ENCODE measurements around the gene JAK1.

Gene JAK1

DNA sequence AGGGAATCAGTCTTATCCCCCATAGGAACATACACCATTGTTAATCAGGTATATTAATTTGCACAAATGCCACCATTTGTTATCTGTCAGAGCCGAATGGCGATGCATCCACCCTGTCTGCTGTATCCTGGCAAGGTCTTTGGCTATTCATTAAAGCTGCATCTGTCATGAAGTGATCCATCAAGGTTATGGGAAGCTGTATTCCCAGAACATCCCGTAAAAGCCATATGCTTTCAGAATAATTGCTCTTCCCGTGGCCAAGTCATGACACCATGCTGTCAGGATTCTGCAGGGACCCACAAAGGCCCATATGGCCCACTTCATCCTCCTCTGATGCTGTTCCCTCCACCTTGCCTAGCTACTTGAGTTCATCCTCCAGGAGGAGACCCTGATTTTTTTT is 117.5 kb downstream of the JAK1 start:
- no peak for TF ChIP-seq CTCF (IDR thresholded peaks at IDR 0.05; ENCODE audit: extremely low read depth, missing control alignments)
- DNase-seq (ENCODE audit: low spot score) = no peak

DNA sequence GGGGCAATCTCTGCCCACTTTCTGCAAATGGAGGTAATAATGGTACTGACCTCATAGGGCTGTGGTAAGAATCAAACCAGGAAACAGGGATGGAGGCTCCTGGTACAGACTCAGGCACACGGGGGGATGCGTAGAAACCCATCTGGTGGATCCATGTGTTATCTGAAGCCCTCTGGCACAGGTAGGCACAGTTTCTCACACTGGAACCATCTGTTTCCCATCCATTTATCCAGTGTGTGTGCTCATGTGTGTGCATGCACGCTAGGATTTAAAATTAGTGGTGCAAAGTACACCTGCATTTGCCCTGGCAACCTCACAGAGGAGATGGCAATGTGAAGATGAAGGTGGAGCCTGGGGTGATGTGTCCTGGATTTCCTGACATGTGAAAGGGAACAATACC is 118.2 kb downstream of the JAK1 start:
- DNase-seq (ENCODE audit: low spot score) = no peak
- TF ChIP-seq CTCF (IDR thresholded peaks at IDR 0.05; ENCODE audit: extremely low read depth, missing control alignments) = no peak

DNA sequence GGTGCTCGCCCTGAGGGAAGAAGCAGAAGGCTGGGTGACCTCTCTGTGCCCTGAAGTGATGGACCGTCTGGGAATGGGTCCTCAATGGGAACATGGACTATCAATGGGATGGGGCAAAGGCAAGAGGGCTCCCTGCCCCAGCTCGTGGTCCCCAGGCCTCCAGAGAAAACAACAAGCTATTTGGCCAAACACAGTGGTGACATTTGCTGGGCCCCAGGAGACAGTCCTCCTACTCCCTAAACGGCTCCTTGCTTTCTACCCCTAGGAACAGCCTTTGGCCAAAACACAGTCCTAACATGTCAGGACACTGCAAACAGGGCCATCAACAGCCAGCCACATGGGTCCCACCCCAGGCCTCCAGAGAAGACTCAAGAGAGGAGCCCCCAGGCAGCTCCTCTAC is 118.7 kb downstream of the JAK1 start:
- DNase-seq (ENCODE audit: low spot score) = no peak
- TF ChIP-seq CTCF (IDR thresholded peaks at IDR 0.05; ENCODE audit: extremely low read depth, missing control alignments) = no peak

DNA sequence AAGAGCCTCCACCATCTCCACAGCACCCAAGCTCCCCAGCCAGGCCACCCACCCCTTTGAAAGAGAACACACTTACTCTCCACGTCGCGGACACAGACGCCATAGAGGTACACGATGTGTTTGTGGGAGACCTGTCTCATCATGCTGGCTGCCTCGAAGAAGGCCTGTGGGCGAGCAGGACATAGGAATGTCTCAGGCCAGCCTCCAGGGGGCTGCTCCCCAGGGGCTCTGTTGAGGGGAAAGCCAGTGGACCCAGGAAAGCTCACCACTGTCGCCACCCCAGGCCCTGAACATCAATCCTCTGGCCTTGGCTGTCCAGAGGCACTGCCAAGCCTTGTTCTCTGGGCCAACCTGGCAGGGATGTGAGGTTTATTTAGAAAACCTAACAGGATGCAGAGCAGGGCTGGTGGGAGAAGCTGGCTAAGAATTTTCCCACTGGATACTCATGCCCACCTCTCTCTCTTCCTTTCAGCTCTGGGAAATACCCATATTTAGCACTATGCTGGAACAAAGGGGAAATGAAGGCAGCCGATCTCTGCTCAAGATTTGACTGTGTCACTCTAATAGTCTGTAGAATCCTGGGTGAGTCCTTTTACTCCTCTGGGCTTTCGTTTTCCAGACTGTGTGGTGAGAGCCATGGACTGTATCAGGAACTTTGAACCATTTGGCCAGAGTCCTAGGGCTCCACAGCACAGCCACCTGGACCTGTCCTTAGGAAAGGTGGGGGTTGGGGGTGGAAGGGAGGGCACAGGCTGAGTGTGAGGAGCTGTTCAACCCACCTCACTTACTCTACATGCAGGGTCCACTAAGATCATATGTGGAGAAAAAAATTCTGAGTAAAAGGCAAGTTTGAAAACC is 119.5 kb downstream of the JAK1 start:
- no peak for DNase-seq (ENCODE audit: low spot score)
- no peak for TF ChIP-seq CTCF (IDR thresholded peaks at IDR 0.05; ENCODE audit: extremely low read depth, missing control alignments)

DNA sequence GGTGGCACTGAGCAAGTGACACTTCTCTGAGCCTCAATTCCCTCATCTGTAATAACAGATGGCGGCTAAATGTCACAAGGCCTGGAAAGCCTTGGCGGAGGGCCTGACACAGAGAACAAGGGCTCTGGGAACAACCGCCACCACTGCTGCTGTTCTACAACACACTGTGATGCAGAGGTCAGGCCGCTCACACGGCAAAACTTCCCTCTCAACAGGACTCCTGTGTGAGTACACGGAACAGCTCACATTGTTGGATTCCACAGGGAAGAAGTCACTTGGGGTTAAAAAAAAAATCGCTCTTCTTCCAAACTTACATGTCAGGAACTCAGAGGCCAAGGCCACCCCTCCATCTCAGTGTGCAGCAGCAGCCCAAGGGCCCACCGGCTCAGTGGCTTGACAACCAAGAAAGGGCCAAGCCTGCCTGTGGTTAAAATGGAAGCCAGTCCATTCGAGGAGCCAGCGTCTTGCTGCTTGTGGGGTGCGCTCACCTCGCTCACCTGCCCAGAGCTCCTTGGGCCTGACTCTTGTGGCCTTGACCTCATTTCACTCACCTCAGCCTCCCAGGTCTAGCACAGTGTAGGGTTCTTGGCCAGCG is 120.4 kb downstream of the JAK1 start:
- no peak for DNase-seq (ENCODE audit: low spot score)
- TF ChIP-seq CTCF (IDR thresholded peaks at IDR 0.05; ENCODE audit: extremely low read depth, missing control alignments) = no peak

- no peak for TF ChIP-seq CTCF (IDR thresholded peaks at IDR 0.05; ENCODE audit: extremely low read depth, missing control alignments)
- no peak for DNase-seq (ENCODE audit: low spot score)
These were observed 121.7 kb downstream of the JAK1 start for GRCh38 chr1:64844609-64845008.

GRCh38 chr1:64844175-64844574 is 122.2 kb downstream of the JAK1 start:
- TF ChIP-seq CTCF (IDR thresholded peaks at IDR 0.05; ENCODE audit: extremely low read depth, missing control alignments) = no peak

More at GRCh38 chr1:64844175-64844574, 122.2 kb downstream of the JAK1 start:
- no peak for DNase-seq (ENCODE audit: low spot score)
